Stimulated activated CD8-positive, alpha-beta memory T cell treated with anti-CD3 and anti-CD28 coated beads, Interleukin-7, amount 100 ng/mL, for 4 hours (primary cell): ENCODE results near the gene SDCBP2.
A peak's percentile ranks its signal among the peaks of the same experiment; 100 is the strongest.

Experiments
- DNase-seq, 2 donors: peaks; one replicate each; pipeline ENCODE4 v3.0.0-alpha.2; 2020; ENCODE audit warnings: low read depth in 2 of 2

SDCBP2 gene

DNA sequence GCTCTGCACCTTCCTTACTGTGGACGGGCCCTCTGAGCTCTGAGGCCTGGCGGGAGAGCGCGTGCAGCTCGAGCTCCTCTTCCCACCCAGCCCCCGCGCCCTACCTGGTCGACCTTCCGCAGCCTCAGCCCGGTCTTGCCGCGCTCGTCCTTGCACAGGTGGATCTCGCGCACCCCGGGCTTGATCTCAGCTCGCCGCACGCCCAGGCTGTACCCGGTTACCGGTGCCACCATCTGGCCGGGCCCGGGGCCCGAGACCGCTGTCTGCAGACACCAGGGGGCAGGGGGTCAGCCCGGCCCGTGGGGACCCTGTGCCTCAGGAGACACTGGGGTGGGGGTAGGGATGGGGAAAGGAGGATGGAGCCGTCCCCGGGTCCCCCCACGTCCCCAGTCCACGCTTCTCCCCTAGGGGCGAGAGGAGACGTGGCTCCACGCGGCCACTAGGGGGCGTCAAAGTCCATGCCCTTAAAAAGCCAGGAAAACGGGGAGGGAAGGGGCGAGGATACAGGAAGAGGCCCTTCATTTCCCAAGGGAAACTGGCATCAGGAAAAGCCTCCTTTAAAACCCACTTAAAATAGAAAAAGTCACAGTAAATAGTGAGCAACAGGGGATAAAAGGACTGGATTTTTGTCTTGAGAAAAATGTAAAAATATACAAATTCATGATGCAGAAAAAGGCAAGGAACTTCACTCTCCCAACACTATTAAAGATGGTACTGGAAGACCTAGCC lies 15.5 kb downstream of the SDCBP2 start:
- peak; percentile 35 to 38 for DNase-seq

DNA sequence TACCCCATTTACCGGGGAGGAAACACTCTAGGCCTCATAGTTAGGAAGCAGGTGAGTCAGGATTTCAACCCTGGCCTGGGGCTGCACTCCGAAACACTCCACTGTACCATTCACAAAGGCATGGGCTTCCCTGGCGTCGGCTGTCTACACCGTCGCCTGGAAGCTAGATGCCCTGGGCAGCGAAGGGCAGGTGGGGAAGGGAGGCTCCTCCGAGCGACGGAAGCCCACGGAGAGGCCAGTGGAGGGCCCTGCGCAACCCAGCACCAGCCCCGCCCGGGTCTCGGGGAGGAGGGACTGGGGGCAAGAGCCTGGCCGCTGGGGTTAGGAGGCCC lies 16.1 kb downstream of the SDCBP2 start:
- DNase-seq = no peak

DNA sequence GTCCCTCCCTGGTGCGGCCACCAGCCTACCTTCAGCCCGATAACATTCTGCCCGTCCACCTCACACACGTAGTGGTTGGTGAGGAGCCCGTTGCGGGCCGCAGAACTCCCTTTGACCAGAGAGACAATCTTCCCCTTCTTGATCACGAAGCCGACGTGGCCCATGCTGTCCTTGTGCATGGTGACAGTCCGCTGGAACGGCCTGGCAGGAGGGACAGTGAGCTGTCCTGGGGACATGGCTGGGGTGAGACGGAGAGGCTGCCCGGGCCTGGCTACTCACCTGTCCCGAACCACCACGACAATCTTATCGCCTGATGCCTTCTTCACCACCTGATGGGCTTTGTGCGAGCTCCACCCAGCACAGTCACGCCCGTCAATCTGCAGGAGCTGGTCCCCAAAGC lies 16.6 kb downstream of the SDCBP2 start:
- no peak for DNase-seq

DNA sequence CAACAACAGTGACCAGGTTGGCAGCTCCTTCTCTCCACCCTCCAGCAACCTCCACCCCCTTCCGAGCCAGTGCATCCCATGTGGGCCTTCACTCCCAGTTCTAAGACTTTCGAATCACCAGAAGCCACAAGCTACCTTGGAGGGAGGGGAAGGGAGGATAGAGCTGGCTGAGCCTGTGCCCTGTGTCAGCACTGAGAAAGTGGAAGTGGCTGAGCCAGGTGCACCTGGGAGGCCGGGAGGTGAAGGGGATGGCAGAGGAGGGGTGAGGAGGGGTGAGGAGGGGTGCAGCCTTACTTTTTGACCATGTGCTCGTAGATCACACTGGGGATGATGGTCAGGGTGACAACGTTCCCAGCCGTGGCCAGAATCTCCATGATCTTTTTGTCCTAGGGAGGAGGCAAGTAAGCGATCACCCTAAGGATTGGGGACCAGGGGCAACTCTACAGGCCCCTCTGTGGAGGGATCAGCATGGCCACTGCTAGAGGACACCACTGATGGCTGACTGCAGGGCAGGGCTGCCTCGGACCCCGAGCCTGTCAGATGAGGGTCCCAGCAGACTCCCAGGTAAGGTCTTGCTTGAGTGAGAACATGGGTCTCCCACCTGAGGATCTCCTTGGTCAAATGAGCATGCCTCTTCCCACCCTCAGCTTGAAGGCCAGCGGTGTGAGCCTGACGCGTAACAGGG lies 18.3 kb downstream of the SDCBP2 start:
- DNase-seq = no peak

DNA sequence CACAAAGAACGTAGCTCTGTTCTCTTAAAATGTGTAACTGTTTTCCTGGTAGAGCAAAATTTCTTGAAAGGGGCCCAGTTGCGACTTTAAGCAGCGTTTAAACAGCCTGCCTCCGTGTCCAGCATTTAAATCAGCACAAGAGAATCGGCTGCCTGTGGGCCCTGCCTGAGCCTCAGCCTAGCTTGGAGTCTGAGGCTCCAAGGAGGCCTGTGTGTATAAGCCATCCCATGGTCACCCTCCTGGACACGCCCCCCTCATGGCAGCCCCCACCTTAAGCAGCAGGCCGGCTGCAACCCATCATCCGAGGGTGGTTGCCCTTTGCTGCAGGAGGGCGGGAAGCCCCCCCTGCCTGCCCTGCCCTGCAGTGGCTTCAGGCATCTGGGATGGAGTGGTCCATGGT lies 18.9 kb downstream of the SDCBP2 start:
- DNase-seq = no peak

- no peak for DNase-seq
Measured at GRCh38 chr20:1309439-1309847, 19.5 kb downstream of the SDCBP2 start.

GRCh38 chr20:1308702-1309095 lies 20.2 kb downstream of the SDCBP2 start:
- DNase-seq = no peak

GRCh38 chr20:1308067-1308701 lies 20.8 kb downstream of the SDCBP2 start:
- no peak for DNase-seq

DNA sequence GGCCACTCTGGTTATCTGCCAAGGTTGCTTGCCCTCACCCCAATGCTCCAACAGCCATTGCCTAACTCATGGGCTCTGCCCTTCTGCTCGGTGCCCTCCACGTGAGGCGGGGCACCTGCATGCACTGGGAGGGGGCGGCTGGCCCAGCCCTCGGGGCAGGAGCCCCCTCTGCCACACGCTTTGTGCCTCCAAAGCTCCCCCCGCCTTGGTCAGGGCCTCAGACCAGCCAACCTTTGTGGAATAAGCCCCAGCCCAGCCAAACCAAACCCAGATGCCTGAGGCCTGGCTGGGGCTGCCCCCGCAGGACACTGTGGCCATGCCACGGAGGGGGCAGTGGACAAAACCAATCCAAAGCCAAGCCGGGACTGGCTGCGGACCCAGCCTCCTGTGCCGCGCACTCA lies 21.4 kb downstream of the SDCBP2 start:
- no peak for DNase-seq

GRCh38 chr20:1307171-1307570 lies 21.8 kb downstream of the SDCBP2 start:
- DNase-seq = no peak

DNA sequence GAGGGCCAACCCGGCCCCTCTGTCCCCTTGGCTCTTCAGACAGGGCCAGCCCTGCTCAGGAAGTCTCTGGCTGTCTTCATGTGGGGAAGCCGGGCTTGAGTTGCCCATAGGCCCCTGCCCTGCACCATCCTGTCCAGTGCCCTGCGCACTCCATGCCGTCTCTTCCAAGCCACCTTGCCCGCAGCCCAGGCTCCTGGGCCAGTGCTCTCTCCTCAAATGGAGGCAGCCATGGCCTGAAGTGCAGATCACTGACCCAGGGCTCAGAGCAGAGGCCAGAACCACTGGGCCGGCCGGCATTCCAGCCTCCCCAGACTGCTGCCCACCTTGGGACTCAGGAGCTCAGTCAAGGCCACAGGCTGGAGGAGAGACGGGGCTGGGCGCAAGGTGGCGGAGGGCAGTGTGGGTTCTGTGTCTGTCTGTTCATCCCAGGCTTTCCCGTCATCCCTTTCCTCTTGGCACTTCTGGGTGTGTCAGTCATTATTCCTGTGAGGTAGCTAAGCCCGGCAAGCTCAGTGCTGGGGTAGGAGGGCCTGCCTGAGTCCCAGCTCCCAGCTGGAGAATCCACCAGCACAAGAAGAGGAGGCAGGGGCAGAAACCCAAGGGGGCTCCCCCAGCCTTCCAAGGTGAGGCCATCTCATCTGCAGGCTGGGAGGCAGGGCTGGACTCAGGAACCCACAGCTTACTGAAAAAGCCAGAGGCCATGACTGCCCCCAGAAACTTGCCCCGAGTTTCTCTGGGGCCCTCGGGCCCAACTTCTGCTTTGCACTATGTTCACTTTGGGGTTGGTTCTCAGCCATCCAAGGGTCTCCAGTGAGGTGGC lies 22.4 kb downstream of the SDCBP2 start:
- no peak for DNase-seq

DNA sequence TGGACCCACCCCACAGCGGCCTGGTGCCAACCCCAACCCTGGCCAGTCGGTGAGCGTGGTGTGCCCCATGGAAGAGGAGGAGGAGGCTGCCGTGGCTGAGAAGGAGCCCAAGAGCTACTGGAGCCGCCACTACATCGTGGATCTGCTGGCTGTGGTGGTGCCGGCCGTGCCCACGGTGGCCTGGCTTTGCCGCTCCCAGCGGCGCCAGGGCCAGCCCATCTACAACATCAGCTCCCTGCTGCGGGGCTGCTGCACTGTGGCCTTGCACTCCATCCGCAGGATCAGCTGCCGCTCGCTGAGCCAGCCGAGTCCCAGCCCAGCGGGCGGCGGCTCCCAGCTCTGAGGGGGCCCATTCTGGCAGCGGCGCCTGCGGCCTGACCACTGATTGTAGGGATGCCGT lies 23.2 kb downstream of the SDCBP2 start:
- DNase-seq = no peak

DNA sequence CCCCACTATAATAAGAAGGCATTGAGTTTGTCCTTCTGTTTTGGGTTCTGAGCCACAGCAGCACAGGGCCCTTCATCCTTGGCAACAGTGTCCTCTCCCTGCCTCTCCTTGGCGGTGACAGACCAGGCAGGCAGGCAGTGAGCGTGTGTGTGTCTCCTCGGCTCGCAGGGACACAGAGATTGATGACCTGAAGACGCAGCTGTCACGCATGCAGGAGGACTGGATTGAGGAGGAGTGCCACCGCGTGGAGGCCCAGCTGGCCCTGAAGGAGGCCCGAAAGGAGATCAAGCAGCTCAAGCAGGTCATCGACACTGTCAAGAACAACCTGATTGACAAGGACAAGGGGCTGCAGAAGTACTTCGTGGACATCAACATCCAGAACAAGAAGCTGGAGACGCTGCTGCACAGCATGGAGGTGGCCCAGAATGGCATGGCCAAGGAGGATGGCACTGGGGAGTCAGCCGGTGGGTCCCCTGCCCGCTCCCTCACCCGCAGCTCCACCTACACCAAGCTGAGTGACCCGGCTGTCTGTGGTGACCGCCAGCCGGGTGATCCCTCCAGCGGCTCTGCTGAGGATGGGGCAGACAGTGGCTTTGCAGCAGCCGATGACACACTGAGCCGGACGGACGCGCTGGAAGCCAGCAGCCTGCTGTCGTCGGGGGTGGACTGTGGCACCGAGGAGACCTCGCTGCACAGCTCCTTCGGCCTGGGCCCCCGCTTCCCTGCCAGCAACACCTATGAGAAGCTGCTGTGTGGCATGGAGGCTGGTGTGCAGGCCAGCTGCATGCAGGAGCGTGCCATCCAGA lies 24.0 kb downstream of the SDCBP2 start:
- no peak for DNase-seq

DNA sequence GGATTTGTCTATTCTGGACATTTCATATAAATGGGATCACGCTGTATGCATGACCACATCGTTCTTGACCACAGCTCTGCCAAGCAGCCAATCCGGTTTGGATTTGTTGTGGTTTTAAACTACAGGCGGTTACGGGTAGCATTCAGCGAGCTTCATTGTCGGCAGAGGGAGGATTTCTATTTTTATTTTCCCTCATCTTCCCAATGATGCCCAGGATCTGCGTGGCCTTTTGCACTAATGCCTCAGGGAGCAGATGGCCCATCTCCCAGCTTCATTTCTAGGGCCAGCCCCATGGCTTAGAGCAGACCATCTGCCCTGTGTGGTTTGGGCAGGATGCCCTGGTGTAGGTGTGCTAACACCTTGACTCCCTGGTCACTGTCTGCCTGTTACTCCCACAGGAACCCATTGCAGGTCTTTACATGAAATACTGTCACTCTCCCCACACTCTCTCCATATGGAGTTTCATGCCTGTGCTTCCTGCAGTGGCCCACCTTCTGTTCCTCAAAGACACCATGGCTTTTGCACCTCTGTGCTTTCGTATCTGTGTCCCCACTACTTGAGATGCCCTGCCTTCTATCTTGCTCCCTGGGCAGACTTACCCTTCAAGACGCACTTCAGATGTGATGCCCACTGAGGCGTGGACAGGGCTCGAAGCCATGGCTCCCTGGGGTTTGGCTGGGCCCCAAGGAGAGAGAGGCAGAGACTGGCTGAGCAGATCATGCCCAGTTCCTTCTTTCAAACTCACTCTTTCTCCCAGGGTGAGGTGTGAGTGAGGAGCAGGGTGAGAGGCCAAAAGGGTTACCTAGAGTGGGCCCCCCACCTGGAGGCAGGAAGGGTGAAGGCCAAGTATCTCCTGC lies 26.0 kb downstream of the SDCBP2 start:
- no peak for DNase-seq

DNA sequence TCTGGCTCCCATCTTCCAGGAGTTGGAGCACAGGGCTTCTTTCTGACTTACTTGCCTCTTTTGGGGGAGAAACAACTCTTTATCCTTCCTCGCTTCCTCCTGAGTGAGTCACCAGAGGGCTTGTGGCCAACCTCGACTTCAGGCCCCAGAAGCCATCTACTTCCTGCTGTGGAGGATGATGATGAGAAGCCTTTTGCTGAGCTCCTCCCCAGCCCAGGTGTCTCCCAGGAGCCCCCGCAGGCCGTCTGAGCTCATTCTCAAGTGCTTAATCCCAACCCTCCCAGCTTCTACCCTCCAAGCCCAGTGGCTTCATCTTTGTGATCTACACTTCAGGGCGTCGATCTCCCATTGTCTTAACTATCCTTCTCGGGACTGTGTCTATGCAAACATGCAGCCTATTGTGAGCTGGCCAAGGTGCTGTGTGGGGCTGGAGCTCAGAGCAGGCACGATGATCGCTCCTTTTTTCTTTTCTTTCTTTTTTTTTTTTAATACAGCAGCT lies 27.9 kb downstream of the SDCBP2 start:
- peak; percentile 36 for DNase-seq

DNA sequence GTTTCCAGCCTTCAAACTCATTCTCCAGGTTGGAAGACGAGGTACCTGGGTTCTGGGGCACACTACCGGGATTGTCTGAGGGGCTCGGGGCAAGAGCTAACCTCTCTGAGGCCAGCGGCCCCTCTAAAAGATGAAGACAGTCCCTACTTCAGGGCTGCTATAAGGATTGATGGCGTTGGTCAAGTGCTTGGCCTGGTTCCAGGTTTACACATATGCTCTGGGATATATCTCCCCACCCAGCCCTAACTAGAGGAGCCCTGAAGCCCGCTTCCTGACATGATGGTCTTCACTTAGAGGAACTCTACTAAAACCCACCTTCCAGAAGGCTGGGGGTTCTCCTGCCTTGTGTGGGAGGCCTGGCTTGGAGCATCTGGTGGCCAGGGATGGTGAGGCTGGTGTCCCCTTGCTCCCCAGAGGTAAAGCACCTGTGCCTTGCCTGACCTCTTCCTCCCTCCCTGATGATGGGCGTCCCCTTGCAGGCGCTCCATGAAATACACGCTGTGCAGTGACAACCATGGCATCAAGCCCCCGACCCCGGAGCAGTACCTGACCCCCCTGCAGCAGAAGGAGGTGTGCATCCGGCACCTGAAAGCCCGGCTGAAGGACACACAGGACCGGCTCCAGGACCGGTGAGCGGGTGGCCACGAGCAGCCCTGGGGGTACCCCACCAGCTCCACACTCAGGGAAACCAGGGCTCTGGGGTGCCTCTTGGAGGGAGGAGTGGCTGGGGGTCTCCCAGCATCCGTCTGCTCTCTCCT lies 28.7 kb downstream of the SDCBP2 start:
- no peak for DNase-seq

- DNase-seq = no peak
Measured at GRCh38 chr20:1299522-1299921, 29.4 kb downstream of the SDCBP2 start.

DNA sequence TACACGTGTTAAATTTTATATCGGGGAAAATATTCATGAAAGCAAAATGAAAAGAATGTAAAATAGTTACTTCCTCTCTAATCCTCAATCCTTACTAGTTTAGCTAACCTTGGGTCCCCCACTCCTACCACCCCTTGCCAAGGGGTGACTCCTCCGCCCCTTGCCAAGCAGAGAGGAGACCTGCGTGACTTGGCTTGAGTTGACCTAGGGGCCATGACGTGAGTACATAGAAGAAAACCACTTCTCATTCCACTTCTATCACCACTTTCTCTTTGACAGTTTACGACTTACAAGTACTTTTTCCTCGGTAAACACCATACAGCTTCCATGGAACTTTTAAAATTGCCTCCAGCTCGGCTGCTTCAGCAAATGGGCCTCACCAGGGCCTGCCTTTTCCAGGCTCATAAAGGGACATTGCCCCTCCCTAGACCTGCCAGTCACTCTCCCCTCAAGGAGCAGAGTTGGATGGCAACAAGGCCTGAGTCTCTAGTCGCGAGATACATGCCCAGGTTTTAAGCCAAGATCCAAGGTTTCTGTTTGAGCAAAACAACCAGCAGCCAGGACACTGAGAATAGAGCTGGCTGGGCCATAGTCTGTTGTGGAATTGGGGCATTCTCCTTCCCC lies 29.9 kb downstream of the SDCBP2 start:
- DNase-seq = no peak

- no peak for DNase-seq
Measured at GRCh38 chr20:1298166-1298565, 30.8 kb downstream of the SDCBP2 start.
